IPS DF 6.9 (cell line): Measurements from ENCODE around the gene ESD.

Experiments used
- DNase-seq: peaks from one replicate; pipeline ENCODE4 v3.0.0-alpha.2; 2013; ENCODE audit warnings: low read depth, low spot score
- H3K27ac ChIP-seq: one replicate; pipeline ENCODE4 v1.5.1; 2013; ENCODE audit warnings: low read length, control low read depth
- H3K27me3 ChIP-seq: 2 replicates; pipeline ENCODE4 v1.6.1; 2013; ENCODE audit warnings: mild to moderate bottlenecking, low read length; ENCODE audit not compliant: control insufficient read depth, insufficient read depth
- H3K36me3 ChIP-seq: 2 replicates; pipeline ENCODE4 v1.6.1; 2013; ENCODE audit warnings: low read length; ENCODE audit not compliant: control insufficient read depth, insufficient read depth
- H3K4me1 ChIP-seq: 2 replicates; pipeline ENCODE4 v1.6.1; 2013; ENCODE audit warnings: low read length; ENCODE audit not compliant: control insufficient read depth, insufficient read depth
- H3K4me3 ChIP-seq: 2 replicates; pipeline ENCODE4 v1.5.1; 2013; ENCODE audit warnings: mild to moderate bottlenecking, low read length
- H3K9me3 ChIP-seq: 2 replicates; pipeline ENCODE4 v1.6.1; 2013; ENCODE audit warnings: low read length, inconsistent platforms; ENCODE audit not compliant: control insufficient read depth, insufficient read depth
- WGBS: extraction: QIAGEN DNeasy Blood & Tissue Kit; methylation state at CpG from one replicate; pipeline ENCODE4 v1.1.7; 2013; ENCODE audit warnings: mixed read lengths, missing lambda C conversion rate; ENCODE audit not compliant: insufficient read length, insufficient coverage; 5-methylcytosine and 5-hydroxymethylcytosine counted together

Gene ESD

GRCh38 chr13:46796515-46797474 is at the start of gene ESD:
Gene ESD (minus strand): TSS chr13:46797161. CDS start chr13:46791413, 5,748 bp downstream.
- H3K4me1 ChIP-seq, result peaks cover 2% of the 10 kb centered on the region; the same call in 1 of the 2 replicates
- H3K36me3 ChIP-seq, result no peaks in the 10 kb centered on the region
- peak; percentile 75 for DNase-seq
- H3K27me3 ChIP-seq, result no peaks in the 10 kb centered on the region
- peak within 1 kb of the TSS; percentile 97 for H3K4me3 ChIP-seq
- no peak within 1 kb of the TSS for H3K27ac ChIP-seq
- H3K9me3 ChIP-seq, result no peaks in the 10 kb centered on the region
- WGBS, result no CpG with 5 or more reads among the region's 77 CpGs

- no peak for DNase-seq
- no peaks in the 10 kb centered on the region for H3K4me1 ChIP-seq
- no peak overlapping the region for H3K27ac ChIP-seq
- H3K9me3 ChIP-seq, result no peaks in the 10 kb centered on the region
- H3K36me3 ChIP-seq, result no peaks in the 10 kb centered on the region
- no peaks in the 10 kb centered on the region for H3K27me3 ChIP-seq
- WGBS, result no CpG with 5 or more reads among the region's 2 CpGs
- no peak overlapping the region for H3K4me3 ChIP-seq
These were observed 49.8 kb upstream of the ESD start for GRCh38 chr13:46846726-46847125.

- WGBS, result no CpG with 5 or more reads among the region's 2 CpGs
- Histone ChIP-seq H3K4me1 (no peaks in the 10 kb centered on the region), H3K9me3 (no peaks in the 10 kb centered on the region), H3K4me3 (no peak overlapping the region), H3K36me3 (no peaks in the 10 kb centered on the region), H3K27ac (no peak overlapping the region), H3K27me3 (no peaks in the 10 kb centered on the region)
- DNase-seq, result no peak
These were observed 48.2 kb upstream of the ESD start for GRCh38 chr13:46845146-46845545.

- Histone ChIP-seq H3K9me3 (no peaks in the 10 kb centered on the region), H3K27ac (no peak overlapping the region), H3K27me3 (no peaks in the 10 kb centered on the region), H3K36me3 (no peaks in the 10 kb centered on the region), H3K4me3 (no peak overlapping the region), H3K4me1 (no peaks in the 10 kb centered on the region)
- no peak for DNase-seq
- no CpG with 5 or more reads among the region's 4 CpGs for WGBS
These were observed 47.5 kb upstream of the ESD start for GRCh38 chr13:46844431-46844830.

GRCh38 chr13:46839399-46839798 is 42.4 kb upstream of the ESD start:
- no peaks in the 10 kb centered on the region for H3K4me1 ChIP-seq
- no peak overlapping the region for H3K27ac ChIP-seq
- no peaks in the 10 kb centered on the region for H3K27me3 ChIP-seq
- H3K4me3 ChIP-seq, result no peak overlapping the region
- H3K36me3 ChIP-seq, result no peaks in the 10 kb centered on the region
- no CpG with 5 or more reads among the region's 1 CpG for WGBS
- no peak for DNase-seq
- H3K9me3 ChIP-seq, result no peaks in the 10 kb centered on the region

- WGBS, result no CpG with 5 or more reads among the region's 6 CpGs
- Histone ChIP-seq H3K4me3 (no peak overlapping the region), H3K9me3 (no peaks in the 10 kb centered on the region), H3K27ac (no peak overlapping the region), H3K4me1 (no peaks in the 10 kb centered on the region), H3K36me3 (no peaks in the 10 kb centered on the region), H3K27me3 (no peaks in the 10 kb centered on the region)
- DNase-seq, result no peak
These were observed 37.7 kb upstream of the ESD start for GRCh38 chr13:46834657-46835056.

GRCh38 chr13:46831588-46832194 is 34.7 kb upstream of the ESD start:
- H3K9me3 ChIP-seq, result no peaks in the 10 kb centered on the region
- no peak overlapping the region for H3K4me3 ChIP-seq
- no CpG with 5 or more reads among the region's 5 CpGs for WGBS

GRCh38 chr13:46830405-46831005 is 33.5 kb upstream of the ESD start:
- H3K9me3 ChIP-seq, result no peaks in the 10 kb centered on the region
- no peaks in the 10 kb centered on the region for H3K27me3 ChIP-seq
- no peak overlapping the region for H3K27ac ChIP-seq
- no peaks in the 10 kb centered on the region for H3K36me3 ChIP-seq
- DNase-seq, result no peak
- no peak overlapping the region for H3K4me3 ChIP-seq
- H3K4me1 ChIP-seq, result no peaks in the 10 kb centered on the region

More at GRCh38 chr13:46831588-46832194, 34.7 kb upstream of the ESD start:
- Histone ChIP-seq H3K27ac (no peak overlapping the region), H3K36me3 (no peaks in the 10 kb centered on the region), H3K27me3 (no peaks in the 10 kb centered on the region), H3K4me1 (no peaks in the 10 kb centered on the region)
- peak; percentile 18 for DNase-seq

GRCh38 chr13:46822551-46822950 is 25.6 kb upstream of the ESD start:
- no CpG with 5 or more reads among the region's 2 CpGs for WGBS
- Histone ChIP-seq H3K36me3 (no peaks in the 10 kb centered on the region), H3K27ac (no peak overlapping the region), H3K4me3 (no peak overlapping the region), H3K27me3 (no peaks in the 10 kb centered on the region), H3K9me3 (no peaks in the 10 kb centered on the region), H3K4me1 (no peaks in the 10 kb centered on the region)
- no peak for DNase-seq

- Histone ChIP-seq H3K27me3 (no peaks in the 10 kb centered on the region), H3K27ac (no peak overlapping the region), H3K4me3 (no peak overlapping the region), H3K9me3 (no peaks in the 10 kb centered on the region), H3K36me3 (no peaks in the 10 kb centered on the region), H3K4me1 (no peaks in the 10 kb centered on the region)
- no peak for DNase-seq
- no CpG with 5 or more reads among the region's 13 CpGs for WGBS
These were observed 21.0 kb upstream of the ESD start for GRCh38 chr13:46817838-46818476.
